Measurements from ENCODE around the gene METRN.

GRCh38 chr16:703406-703805 is 11.5 kb upstream of the METRN start:
- TF ChIP-seq POLR2A (IDR thresholded peaks at IDR 0.05): no peak
- TF ChIP-seq, protein P1, sequence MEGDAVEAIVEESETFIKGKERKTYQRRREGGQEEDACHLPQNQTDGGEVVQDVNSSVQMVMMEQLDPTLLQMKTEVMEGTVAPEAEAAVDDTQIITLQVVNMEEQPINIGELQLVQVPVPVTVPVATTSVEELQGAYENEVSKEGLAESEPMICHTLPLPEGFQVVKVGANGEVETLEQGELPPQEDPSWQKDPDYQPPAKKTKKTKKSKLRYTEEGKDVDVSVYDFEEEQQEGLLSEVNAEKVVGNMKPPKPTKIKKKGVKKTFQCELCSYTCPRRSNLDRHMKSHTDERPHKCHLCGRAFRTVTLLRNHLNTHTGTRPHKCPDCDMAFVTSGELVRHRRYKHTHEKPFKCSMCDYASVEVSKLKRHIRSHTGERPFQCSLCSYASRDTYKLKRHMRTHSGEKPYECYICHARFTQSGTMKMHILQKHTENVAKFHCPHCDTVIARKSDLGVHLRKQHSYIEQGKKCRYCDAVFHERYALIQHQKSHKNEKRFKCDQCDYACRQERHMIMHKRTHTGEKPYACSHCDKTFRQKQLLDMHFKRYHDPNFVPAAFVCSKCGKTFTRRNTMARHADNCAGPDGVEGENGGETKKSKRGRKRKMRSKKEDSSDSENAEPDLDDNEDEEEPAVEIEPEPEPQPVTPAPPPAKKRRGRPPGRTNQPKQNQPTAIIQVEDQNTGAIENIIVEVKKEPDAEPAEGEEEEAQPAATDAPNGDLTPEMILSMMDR (IDR thresholded peaks at IDR 0.05): no peak

All from body of pancreas (tissue), 4 donors.